Measurements from ENCODE around the gene PLBD2.

DNA sequence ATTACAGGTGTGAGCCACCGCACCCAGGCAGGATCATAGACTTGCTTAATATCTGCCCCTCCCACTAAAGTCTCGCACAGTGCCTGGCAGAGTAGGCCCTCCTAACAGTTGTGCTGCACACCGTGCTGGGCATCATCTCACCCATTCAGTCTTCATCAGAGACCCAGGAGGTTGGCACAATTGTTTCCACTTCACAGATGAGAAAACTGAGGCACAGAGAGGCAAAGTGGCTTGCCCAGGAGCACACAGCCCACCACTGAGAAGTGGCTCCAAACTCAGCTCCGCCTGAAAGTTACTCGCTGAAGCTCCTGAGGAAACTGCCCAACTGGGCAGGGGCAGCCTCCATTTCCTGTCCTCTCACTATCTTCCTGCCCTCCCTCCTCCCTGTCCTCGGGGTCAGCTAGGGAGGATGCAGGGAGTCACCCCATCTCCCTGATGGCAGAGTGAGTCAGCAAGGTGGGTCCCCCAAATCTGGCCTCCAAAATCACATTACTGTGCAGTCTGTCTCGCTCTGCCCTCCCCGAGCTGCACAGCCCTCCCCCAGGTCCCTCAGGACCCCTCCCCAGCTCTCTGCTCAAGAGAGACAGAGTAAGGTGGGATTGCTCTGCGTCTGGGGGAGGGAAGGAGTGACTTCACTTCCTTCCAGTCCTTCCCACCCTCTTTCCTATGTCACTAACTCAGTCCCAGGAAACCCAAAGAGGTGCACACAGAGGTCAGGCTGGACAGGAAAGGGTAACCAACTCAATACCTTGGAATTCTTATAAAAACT lies 29.2 kb upstream of the PLBD2 start:
- TF ChIP-seq, protein P1, sequence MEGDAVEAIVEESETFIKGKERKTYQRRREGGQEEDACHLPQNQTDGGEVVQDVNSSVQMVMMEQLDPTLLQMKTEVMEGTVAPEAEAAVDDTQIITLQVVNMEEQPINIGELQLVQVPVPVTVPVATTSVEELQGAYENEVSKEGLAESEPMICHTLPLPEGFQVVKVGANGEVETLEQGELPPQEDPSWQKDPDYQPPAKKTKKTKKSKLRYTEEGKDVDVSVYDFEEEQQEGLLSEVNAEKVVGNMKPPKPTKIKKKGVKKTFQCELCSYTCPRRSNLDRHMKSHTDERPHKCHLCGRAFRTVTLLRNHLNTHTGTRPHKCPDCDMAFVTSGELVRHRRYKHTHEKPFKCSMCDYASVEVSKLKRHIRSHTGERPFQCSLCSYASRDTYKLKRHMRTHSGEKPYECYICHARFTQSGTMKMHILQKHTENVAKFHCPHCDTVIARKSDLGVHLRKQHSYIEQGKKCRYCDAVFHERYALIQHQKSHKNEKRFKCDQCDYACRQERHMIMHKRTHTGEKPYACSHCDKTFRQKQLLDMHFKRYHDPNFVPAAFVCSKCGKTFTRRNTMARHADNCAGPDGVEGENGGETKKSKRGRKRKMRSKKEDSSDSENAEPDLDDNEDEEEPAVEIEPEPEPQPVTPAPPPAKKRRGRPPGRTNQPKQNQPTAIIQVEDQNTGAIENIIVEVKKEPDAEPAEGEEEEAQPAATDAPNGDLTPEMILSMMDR (conservative IDR thresholded peaks at IDR 0.05; ENCODE audit: low read length) = no peak
- no peak for TF ChIP-seq EZH2phosphoT487 (IDR thresholded peaks at IDR 0.05; ENCODE audit: borderline replicate concordance, low read depth, low read length)

Data from OCI-LY7 (cell line).